GM21576 (cell line): ENCODE measurements around the gene SMPD4.
"Not testable (repeated sequence)": the region's sequence is repeated elsewhere in the genome, so short reads cannot be mapped to it uniquely, and the experiment has no call there.

Experiments used
- ATAC-seq: cut with Tn5 transposase; IDR thresholded peaks from one replicate; pipeline ENCODE4 v1.9.1; 2021; ENCODE audit warnings: mild to moderate bottlenecking, moderate library complexity; ENCODE audit not compliant: unreplicated experiment

Gene SMPD4

DNA sequence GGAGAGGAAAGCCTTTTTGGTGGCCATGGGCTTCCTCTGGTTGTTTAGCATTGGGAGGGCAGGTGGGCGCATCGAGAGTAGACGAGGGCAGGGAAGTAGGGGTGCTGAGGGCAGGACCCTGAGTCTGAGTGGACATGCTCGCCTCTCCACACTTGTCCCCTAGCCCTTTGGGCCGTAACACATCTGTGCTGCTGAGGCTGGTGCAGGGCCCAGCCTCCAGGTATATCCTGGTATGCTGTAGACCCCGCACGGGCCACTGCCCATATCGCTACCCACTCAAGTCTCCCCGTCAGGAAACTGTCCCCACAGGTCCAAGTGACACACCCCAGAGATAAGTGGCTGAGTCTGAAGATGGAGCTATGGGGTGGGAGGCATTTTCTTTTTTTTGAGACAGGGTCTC lies 22.8 kb downstream of the SMPD4 start:
- no peak for ATAC-seq

DNA sequence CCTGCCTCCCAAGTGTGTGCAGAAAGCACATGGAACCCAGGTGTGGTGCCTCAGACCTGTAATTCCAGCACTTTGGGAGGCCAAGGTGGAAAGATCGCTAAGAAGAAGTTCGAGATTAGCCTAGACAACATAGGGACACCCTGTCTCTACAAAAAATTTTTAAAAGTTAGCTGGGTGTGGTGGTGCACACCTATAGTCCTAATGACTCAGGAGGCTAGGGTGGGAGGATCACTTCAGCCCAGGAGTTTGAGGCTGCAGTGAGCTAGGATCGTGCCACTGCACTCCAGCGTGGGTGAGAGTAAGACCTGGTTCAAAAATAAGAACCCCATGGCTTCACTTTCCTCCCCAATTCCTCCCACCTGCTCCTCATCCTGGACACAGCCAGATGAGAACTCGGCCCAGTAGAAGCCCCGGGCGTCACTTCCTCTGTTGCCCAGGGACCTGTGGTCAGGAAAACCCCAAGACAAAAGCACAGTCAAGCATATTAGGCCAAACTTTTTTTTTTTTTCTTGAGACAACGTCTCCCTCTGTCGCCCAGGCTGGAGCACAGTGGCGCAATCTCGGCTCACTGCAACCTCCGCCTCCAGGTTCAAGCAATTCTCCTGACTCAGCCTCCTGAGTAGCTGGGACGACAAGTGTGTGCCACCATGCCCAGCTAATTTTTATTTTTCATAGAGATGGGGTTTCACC lies 23.4 kb downstream of the SMPD4 start:
- peak; percentile 82 for ATAC-seq

DNA sequence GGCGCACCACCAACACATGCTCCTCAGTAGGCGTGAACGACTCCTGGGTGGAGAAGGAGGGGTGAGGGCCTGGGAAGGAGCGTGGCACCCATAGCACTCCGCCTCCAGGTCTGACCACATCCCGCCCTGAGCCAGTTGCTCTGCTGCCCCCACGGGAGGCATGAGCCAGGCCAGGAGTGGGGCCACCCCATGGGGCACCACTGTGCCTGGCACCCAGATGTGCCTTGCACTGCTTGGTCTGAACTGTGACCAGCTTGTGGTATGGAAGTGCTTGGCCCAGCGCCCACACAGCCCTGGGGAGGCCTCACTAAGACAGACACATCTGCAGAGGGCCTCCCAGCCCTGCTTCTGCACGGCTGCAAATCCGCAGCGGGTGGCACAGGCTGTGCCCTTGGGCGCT lies 24.0 kb downstream of the SMPD4 start:
- ATAC-seq, result peak; percentile 35

DNA sequence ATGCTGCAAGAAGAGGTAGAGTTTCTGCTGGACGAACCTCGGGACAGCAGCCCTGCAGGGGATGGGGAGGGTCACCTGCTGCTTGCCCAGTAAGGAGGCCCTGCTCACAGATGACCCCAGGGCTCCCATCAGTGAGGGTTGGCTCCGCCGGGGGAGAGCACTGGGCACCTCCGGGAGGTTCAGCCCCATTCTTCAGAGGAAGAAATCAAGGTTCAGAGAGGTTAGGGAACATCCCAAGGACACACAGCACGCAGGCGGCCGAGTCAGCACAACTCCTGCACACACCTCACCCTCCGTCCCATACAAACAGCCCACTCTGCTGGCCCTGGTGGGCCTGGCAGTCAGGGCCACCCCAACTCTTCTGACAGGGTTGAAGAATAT lies 24.8 kb downstream of the SMPD4 start:
- no peak for ATAC-seq

DNA sequence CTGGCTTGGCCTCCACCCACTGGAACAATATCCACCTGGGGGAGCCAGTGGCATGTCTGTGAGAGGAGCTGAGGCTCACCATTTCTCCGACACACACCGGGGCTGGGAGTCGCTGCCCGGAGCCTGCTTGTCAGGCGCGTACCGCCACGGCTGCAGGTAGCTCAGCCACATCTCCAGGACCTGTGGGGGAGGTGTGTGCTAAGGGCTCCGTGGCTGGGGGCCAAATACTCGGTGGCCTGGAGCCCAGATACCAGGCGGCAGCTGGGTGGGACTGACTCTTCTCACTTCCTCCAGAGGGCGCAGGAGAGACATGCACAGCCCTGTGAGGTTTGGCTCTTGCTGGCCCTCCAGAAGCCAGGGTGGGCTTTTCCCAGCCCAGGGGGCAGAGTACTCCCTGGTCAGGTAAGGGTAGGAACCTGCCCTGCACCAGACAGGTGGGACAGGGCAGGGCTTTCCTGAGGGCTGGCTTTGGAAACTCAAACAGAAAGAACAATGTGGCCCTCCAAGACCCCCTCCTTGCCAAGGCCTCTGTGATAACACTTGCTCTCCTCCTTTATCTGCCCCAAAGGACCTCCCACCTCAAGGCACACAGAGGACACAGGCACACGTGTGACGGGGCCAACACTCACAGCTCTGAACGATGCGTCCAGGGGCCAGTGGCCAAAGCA lies 25.3 kb downstream of the SMPD4 start:
- not testable (repeated sequence) for ATAC-seq

DNA sequence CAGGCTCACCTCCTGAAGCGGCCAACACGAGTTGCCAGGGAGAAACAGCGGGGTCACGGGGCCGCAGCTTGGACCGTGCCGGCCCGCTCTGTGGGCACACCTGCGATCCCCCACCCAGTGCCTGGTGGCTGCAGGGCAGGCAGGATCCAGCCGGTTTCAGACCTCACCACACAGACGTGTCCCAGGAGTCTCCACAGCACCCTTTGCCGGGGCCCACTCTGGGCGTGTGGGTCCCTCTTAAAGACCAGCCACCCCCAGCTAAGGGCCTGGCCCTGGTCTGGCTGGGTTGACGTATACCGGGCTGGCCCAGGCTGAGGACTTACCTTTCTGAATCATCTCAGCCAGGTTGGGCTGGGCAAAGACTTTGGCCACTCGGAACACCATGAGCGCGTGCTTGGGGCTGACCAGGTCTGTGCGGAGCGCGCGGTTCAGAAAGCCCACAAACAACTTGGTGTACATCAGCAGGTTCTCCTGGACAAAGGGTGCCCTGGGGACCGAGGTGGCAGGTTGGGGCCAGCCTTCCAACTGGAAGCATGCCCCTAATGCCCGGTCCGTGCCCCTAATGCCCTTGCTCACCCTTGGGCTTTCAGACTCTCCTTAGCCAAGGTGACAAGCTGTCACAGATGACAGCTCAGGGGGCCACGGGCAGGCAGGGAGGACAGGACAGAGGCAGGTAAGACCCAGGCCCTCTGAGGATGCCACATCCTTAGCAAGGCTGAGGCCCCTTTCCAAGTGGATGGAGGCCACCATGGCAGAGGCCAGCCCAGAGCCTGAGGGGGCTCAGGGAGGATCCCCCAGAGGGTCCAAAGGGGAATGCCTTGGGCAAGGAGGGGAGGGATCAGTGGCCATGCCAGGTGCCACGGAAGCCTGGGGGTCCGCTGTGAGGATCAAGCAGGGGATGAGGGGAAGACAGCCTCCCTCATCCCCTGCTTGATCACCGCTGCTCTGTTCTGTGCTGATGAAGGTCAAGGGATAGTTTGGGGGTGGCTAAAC lies 26.3 kb downstream of the SMPD4 start:
- ATAC-seq, result no peak

DNA sequence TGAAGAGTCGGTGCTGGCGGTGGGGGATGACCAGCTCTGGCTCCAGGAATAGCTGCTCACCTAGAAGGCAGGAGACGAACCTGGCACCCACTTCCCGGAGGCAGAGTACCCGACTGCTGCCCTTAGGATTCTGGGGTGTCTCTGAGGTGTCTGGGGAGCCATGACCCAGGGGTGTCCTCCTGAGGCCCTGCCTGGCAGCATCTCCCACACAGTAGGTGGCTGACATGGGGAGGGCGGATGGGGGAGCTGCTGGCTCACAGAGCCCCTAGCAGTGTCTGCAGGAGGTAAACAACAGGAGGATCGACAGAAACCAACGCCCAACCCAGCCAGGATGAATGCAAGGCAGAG lies 27.0 kb downstream of the SMPD4 start:
- ATAC-seq, result not testable (repeated sequence)

DNA sequence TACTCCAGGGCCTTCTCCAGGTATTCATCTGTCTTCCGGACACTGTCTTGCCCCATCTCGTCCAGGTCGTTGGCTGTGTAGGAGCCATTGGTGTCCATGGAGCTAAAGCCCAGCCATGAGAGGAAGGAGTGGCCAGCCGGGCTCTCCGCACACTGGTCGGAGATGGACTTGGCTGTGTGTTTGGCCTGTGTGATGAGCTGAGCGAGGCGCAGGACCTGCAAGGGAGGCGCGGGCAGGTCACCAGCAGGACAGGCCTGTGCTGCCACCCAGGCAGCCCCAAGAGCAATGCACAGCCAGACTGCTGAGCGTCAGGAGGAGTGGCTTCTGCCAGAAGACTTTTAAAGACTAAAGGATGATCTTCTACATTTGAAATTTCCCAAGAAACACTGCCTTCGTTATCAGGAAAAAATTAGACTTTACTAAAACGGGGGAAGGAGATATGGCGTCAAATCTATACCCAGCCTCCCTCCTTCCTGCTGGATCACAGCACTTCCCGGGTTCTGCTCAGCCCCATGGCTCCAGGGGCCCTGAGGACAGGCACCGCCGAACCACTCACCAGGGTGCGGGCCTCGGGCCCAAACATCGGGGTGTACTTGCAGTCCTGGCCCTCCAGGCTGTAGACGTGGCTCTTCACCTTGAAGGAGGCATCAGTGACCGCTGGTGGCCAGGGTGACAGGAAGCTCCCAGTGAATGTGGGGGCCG lies 27.5 kb downstream of the SMPD4 start:
- not testable (repeated sequence) for ATAC-seq

DNA sequence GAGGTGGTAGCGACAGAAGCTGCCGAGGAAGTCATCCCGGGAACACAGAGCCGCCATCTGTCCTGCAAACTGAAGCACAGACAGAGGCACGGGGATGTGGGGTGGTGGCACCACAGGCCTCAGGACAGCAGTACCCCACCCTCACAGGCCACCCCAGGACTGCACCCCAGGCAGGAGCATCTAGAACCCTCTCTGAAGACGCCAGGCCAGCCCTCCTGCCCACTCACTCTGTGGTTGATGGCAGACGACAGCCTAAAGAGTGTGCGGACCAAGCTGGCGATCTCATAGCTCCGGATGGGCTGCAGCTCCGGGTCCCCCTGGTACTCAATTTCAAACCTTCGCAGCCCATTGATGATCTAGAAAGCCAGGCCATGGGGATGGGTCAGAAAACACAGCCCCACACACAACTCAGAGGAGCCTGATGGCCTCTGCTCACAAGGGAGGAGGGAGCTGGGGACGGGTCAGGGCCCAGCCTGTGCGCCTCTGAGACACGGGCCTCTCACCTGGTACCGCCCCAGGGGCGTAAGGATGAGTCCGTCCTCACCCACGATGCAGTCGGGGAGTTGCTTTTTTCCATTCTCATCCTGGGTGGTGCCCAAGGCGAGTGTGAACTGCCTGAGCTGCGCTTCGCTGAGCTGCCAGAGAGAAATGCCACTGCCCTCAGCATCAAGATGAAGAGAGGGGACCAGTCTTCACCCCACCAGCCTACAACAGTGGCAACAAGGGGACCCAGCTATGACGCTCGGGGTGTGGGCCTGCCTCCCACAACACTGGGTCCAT lies 28.4 kb downstream of the SMPD4 start:
- no peak for ATAC-seq

DNA sequence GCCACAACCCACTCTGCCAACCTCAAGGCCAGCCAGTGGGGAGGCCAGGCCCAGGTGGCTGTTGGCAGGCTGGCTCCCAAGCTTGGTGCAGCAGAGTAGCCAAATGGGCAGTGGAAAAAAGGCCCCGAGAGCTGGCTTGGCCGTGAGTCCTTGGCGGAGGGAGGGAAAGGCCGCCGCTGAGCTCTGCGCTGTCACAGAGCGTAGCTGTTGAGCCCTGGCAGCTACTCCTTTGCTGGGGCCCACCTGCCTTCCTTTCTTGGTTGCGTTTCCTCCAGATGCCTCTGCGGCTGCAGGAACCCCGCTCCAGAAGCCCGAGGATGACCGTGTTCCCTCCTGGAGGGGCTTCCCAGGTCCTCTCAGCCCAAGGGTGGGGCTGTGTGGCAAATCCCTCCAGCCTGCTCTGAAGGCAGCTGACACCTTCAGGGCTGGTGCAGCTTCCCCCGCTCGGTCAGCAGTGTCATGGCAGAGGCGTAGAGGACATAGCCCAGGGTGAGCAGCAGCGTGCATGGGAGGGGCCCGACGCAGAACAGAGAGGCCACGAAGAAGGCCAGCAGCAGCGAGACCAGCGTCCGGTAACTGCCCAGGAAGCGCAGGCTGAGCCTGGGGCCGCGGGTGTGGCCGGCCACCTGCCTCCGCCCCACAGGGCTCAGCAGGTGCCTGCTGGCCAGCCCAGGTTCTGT lies 29.1 kb downstream of the SMPD4 start:
- not testable (repeated sequence) for ATAC-seq

DNA sequence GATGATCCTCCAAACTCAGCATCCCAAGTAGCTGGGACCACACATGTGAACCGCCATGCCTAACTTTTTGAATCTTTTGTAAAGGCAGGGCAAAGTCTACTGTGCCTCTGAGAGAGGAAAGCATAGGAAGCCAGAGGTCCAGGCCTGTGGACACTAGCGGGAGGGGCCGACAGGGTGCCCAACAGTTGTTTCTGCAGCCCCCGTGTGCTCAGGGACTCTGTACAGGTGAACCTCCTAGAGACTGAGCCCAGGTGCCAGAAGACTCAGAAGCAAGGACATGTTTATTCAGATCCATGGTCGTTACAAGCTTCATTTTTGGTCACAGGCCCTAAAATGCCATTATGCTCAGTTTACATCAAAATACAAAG lies 30.3 kb downstream of the SMPD4 start:
- not testable (repeated sequence) for ATAC-seq

DNA sequence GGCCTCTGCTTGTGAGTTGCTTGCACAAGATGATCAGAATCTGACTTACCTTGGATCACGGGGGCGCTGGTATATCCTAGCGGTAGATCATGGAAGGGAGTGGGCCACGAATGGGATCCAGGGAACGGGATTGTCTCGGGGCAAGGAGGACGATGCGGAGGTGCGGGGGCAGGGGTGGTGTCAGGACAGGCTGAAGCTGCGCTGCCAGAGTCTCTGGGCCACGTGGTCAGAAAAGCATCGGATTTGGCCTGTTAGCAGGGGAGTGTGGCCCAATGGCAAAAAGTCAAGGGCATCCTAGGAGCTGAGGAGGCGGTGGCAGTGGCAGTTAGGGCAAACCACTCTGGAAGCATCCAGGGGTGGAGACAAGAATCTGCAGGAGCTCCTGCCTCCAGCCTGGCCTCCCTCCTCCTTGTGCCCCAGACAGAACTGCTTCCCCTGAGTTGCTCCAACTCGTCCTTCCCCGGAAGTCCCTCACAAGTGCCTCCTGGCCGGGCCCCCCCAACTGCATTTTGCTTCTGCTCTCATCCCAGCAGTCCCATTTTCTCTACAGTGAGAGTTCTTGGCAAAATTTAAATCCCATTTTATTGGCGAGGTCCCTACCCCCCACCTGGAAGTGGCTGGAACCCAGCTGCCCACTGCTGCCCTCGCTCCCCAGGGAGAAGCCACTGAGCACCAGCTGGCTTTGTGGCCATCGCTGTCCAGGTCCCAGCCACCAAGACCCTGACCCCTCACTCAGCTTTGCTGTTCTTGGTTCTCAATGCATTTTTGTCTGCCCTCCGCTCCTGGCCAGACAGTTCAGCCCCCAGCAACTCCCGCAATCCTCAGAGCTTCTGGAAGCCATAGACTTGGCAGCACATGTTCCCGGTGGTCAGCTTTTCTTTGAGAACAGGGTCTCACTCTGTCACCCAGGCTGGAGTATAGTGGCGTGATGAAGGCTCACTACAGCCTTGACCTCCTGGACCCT lies 30.9 kb downstream of the SMPD4 start:
- no peak for ATAC-seq

DNA sequence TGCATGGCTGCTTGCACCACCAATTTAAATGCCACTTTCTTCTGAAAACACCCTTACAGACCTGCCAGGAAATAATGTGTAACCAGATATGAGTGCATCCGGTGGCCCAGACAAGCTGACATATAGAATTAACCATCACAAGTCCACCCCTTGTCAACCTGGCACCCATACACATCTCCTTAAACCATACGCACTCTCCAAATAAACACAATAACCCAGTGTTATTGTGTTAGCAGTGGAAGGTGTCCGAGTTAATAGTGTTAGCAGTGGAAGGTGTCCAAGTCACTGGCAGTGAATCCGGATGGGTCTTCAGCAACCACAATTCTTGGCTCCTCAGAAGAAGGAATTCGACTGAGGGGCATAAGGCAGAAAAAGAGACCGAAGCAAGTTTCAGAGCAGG lies 32.9 kb downstream of the SMPD4 start:
- ATAC-seq, result not testable (repeated sequence)

DNA sequence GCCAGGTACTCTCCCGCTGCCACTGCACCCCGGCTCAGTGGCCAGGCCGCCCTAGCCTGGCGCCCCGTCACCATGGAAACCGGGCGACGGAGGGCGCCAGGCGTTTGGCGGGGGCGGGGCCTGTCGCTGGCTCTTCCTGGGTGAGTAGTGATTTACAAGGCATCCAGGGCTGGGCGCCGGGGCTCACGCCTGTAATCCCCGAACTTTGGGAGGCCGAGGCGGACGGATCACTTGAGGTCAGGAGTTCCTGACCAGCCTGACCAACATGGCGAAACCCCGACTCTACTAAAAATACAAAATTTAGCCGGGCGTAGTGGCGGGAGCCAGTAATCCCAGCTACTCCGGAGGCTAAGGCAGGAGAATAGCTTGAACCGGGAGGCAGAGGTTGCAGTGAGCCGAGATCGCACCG lies 36.4 kb downstream of the SMPD4 start, which contains the start of gene CCDC74B:
CCDC74B (minus strand) TSS at position 107 of the 409 bp plus-strand sequence. CDS start 116 bp downstream, outside the sequence.
- peak; percentile 91 for ATAC-seq

DNA sequence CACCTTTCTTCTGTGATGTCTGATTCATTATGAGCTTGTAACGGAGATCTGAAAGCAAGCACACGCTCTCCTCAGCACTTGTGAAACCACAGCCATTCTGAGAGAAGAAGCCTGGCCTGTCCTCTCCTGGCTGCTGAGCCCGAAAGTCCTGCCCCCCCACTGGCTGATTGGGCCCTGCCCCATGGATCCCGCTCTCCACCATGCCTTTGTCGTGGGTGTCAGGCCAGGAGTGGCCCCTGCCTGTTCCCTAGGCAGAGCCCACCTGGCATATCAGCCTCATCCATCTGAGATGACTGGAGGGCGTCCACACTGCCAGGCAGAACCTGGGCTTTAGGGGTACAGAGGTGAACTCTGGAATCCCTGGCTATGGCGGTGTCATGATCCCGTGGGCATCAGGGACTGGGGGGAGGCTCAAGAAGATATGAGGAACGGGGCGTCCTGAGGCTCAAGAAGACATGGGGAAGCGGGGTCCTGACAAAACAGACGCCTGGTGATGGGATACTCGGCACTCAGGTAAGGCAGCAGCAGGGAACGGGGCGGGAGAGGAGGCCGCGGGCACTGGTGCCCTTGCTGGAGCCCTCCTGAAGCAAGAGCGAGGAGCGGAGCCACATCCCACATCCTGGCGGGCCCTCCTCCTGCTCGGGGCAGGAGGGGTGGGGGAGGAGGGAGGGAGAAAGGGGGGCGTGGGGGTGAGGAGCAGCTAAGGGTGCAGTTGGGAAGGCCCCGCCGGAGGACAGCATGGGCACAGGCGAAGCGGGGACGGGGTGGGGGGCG lies 37.9 kb downstream of the SMPD4 start:
- ATAC-seq, result not testable (repeated sequence)

DNA sequence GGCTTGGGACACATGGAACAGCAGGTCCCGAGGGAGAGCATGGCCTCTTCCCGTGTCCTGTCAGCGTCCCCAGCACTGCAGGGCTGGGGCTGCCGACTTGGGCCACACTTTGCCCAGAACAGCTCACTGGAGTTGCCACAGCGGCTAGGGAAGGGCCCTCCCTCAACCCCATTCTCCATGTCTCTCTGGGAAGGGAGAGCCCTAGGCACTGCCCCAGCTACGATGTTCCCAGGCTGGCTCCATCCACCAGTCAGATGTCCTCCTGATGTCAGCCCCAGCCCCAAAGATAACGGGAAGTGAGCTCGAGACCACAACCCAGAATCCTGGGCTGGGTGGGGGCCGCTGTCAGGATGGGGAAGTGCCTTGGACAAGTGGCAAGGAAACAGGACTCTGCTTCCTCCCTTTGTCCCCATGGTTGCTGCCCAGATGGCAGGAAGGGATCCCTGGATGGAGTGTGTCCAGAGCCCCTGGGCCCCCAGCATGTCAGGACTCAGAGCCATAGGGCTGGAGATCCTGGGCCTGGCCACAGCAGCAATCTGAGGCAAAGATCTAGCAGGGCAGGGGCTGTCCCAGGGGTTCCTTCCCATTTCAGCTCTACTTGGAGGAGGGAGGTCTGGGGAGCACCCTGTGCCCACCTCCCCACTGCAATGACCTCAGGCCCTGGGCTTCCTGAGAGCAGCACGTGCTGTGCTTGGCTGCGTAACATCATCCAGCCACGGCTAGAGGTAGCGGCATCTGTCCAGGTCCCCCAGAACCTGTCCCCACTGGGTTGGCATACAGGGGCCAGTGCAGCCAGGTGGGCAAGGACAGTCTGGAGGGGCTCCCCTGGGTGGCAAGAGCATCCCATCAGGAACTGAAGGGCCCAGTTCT lies 38.8 kb downstream of the SMPD4 start:
- not testable (repeated sequence) for ATAC-seq
